Endodermal cell (in vitro differentiated cells): Measurements from ENCODE around the gene RPS16. TPM values are rescaled to one million over a fixed set of nuclear protein-coding genes. Genes with fewer than 3 reads are reported as not detected.

ENCODE experiments used
- DNase-seq: peaks from one replicate; pipeline ENCODE4 v3.0.0-alpha.2; 2017
- H3K27ac ChIP-seq: 2 replicates; pipeline ENCODE4 v1.5.1; 2013; ENCODE audit warnings: mild to moderate bottlenecking, low read depth, low read length, moderate library complexity
- H3K27me3 ChIP-seq: 2 replicates; pipeline ENCODE4 v1.6.1; 2013; ENCODE audit warnings: mild to moderate bottlenecking, low read length, moderate library complexity; ENCODE audit not compliant: insufficient read depth, control insufficient read depth, poor library complexity, severe bottlenecking
- H3K36me3 ChIP-seq: 2 replicates; pipeline ENCODE4 v1.7.0; 2013; ENCODE audit warnings: mild to moderate bottlenecking, low read length, moderate library complexity; ENCODE audit not compliant: control insufficient read depth, insufficient read depth
- H3K4me1 ChIP-seq: one replicate; pipeline ENCODE4 v1.7.0; 2013; ENCODE audit warnings: low read length; ENCODE audit not compliant: control insufficient read depth, insufficient read depth
- H3K4me3 ChIP-seq: 2 replicates; pipeline ENCODE4 v1.5.1; 2013; ENCODE audit warnings: mild to moderate bottlenecking, low read length, moderate library complexity
- H3K9ac ChIP-seq: 2 replicates; pipeline ENCODE4 v1.6.1; 2013; ENCODE audit warnings: mild to moderate bottlenecking, low read length, moderate library complexity; ENCODE audit not compliant: poor library complexity, severe bottlenecking; ENCODE audit errors: extremely low read depth
- H3K9me3 ChIP-seq: 2 replicates; pipeline ENCODE4 v1.6.1; 2013; ENCODE audit warnings: mild to moderate bottlenecking, low read length, moderate library complexity; ENCODE audit not compliant: control insufficient read depth
- H3K27ac Mint-ChIP-seq: 2 replicates; pipeline ENCODE4 v1.8.0; 2020; ENCODE audit warnings: mixed read lengths
- H3K27me3 Mint-ChIP-seq: 2 replicates; pipeline ENCODE4 v1.8.0; 2021; ENCODE audit warnings: mild to moderate bottlenecking, mixed read lengths; ENCODE audit not compliant: insufficient read depth
- H3K36me3 Mint-ChIP-seq: 2 replicates; pipeline ENCODE4 v1.8.0; 2020; ENCODE audit warnings: low read depth, mixed read lengths
- H3K4me1 Mint-ChIP-seq: 2 replicates; pipeline ENCODE4 v1.8.0; 2020; ENCODE audit warnings: mixed read lengths
- H3K4me3 Mint-ChIP-seq: 2 replicates; pipeline ENCODE4 v1.8.0; 2020; ENCODE audit warnings: mild to moderate bottlenecking, moderate library complexity, mixed read lengths
- H3K9me3 Mint-ChIP-seq: 2 replicates; pipeline ENCODE4 v1.8.0; 2020; ENCODE audit warnings: mild to moderate bottlenecking, mixed read lengths
- WGBS, 2 experiments: methylation state at CpG; one replicate each; pipeline versions ENCODE4 v1.1.5 to v1.1.7; 2013; ENCODE audit warnings: missing lambda C conversion rate in 2 of 2, mixed read lengths in 1 of 2; ENCODE audit not compliant: insufficient coverage in 1 of 2, insufficient read length in 1 of 2; 5-methylcytosine and 5-hydroxymethylcytosine counted together
- long read RNA-seq, 4 experiments: library from polyadenylated mRNA in 2 of 4; library from RNA in 1 of 4; library from capped mRNA in 1 of 4; stranded (forward) in 3 of 4; unstranded in 1 of 4; transcript quantifications; one replicate each; pipeline ENCODE4 v2.0.0, GENCODE V29; 2020 to 2021; ENCODE audit warnings: inconsistent platforms in 1 of 4
- polyA plus RNA-seq, 2 experiments: library from polyadenylated mRNA; stranded (reverse); fragments of 50-300 nt; gene quantifications; one replicate each; pipeline ENCODE4 v1.2.3, GENCODE V29; 2013
- total RNA-seq, 2 donors: library from RNA; stranded (reverse); fragmentation: NEBNext Ultra II Directional in 1 of 2; extraction: Animal tissue kit (Norgen Biotek cat#: 25700) in 1 of 2; gene quantifications; 2 replicates in 1 of 2; 3 replicates in 1 of 2; pipeline ENCODE4 v1.2.1, GENCODE V29; 2021
- TF ChIP-seq, protein P1 (sequence below): fragments of 200-600 bp; sonication (generic); conservative IDR thresholded peaks from 2 replicates; pipeline ENCODE4 v1.5.0; 2021; ENCODE audit warnings: antibody characterized with exemption, mild to moderate bottlenecking

Gene RPS16
- total RNA-seq = 1,000 to 10,000 TPM; 1,674 to 1,990 TPM
- polyA plus RNA-seq (2013, experiment 1 of 2) = 2,268 TPM
- polyA plus RNA-seq (2013, experiment 2 of 2) = 2,119 TPM
- long read RNA-seq, experiment 1, transcript RPS16-201 (5 exons, 560 nt) = major isoform, 541 of 604 reads
- long read RNA-seq, experiment 1, transcript RPS16-207 (5 exons, 492 nt) = minor isoform, 19 of 604 reads
- long read RNA-seq, experiment 1, partial matches to known transcripts = 25 of 604 reads
- long read RNA-seq, experiment 1, other reads (novel, unspliced or antisense) = 17 of 604 reads
- long read RNA-seq, experiment 2, transcript RPS16-201 (5 exons, 560 nt) = major isoform, 158 of 166 reads
- long read RNA-seq, experiment 2, partial matches to known transcripts = 4 of 166 reads
- long read RNA-seq, experiment 2, other reads (novel, unspliced or antisense) = 0 of 166 reads
- long read RNA-seq, experiment 3, transcript RPS16-207 (5 exons, 492 nt) = minor isoform, 9 of 470 reads
- long read RNA-seq, experiment 3, transcript RPS16-201 (5 exons, 560 nt) = major isoform, 440 of 470 reads
- long read RNA-seq, experiment 3, partial matches to known transcripts = 8 of 470 reads
- long read RNA-seq, experiment 3, other reads (novel, unspliced or antisense) = 10 of 470 reads
- long read RNA-seq, experiment 4, transcript RPS16-201 (5 exons, 560 nt) = major isoform, 6 of 14 reads
- long read RNA-seq, experiment 4, partial matches to known transcripts = 4 of 14 reads
- long read RNA-seq, experiment 4, other reads (novel, unspliced or antisense) = 4 of 14 reads

- peaks cover 19% of the 10 kb centered on the region for H3K4me1 Mint-ChIP-seq
- H3K27me3 Mint-ChIP-seq = no peaks in the 10 kb centered on the region
- Histone ChIP-seq H3K4me1 (no peaks in the 10 kb centered on the region), H3K9me3 (no peaks in the 10 kb centered on the region), H3K36me3 (peaks cover 31% of the 10 kb centered on the region), H3K4me3 (peak within 1 kb of the TSS; percentile 99), H3K27me3 (no peaks in the 10 kb centered on the region), H3K27ac (peak within 1 kb of the TSS; percentile 75), H3K9ac (peak within 1 kb of the TSS; percentile 98)
- peak within 1 kb of the TSS; percentile 99 for H3K27ac Mint-ChIP-seq
- 0 to 1% methylated on average over 31 to 61 of the region's 61 CpGs for WGBS, 2 experiments
- peak within 1 kb of the TSS; percentile 100 for H3K4me3 Mint-ChIP-seq
- H3K36me3 Mint-ChIP-seq = peaks cover 37% of the 10 kb centered on the region
- no peaks in the 10 kb centered on the region for H3K9me3 Mint-ChIP-seq
- DNase-seq = peak; percentile 99
- TF ChIP-seq, protein P1, sequence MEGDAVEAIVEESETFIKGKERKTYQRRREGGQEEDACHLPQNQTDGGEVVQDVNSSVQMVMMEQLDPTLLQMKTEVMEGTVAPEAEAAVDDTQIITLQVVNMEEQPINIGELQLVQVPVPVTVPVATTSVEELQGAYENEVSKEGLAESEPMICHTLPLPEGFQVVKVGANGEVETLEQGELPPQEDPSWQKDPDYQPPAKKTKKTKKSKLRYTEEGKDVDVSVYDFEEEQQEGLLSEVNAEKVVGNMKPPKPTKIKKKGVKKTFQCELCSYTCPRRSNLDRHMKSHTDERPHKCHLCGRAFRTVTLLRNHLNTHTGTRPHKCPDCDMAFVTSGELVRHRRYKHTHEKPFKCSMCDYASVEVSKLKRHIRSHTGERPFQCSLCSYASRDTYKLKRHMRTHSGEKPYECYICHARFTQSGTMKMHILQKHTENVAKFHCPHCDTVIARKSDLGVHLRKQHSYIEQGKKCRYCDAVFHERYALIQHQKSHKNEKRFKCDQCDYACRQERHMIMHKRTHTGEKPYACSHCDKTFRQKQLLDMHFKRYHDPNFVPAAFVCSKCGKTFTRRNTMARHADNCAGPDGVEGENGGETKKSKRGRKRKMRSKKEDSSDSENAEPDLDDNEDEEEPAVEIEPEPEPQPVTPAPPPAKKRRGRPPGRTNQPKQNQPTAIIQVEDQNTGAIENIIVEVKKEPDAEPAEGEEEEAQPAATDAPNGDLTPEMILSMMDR = no peak
Observed at GRCh38 chr19:39435499-39436349, at the start of gene RPS16. RPS16 (minus strand) TSS chr19:39435949; CDS start chr19:39435895, 54 bp downstream.

- H3K4me1 ChIP-seq = no peaks in the 10 kb centered on the region
Observed at GRCh38 chr19:39483141-39483540, 47.4 kb upstream of the RPS16 start.

More at GRCh38 chr19:39483141-39483540, 47.4 kb upstream of the RPS16 start:
- no peaks in the 10 kb centered on the region for H3K9me3 ChIP-seq
- H3K4me3 Mint-ChIP-seq = peak overlapping the region; percentile 89
- no peak for DNase-seq
- H3K36me3 Mint-ChIP-seq = peaks cover 35% of the 10 kb centered on the region
- H3K4me3 ChIP-seq = no peak overlapping the region
- H3K27ac ChIP-seq = no peak overlapping the region
- WGBS, 2 experiments = 88 to 89% methylated on average over 1 to 5 of the region's 6 CpGs
- H3K27ac Mint-ChIP-seq = peak overlapping the region; percentile 21
- no peaks in the 10 kb centered on the region for H3K27me3 ChIP-seq
- no peaks in the 10 kb centered on the region for H3K27me3 Mint-ChIP-seq
- no peak overlapping the region for H3K9ac ChIP-seq
- TF ChIP-seq, protein P1 = no peak
- peaks cover 20% of the 10 kb centered on the region for H3K4me1 Mint-ChIP-seq
- no peaks in the 10 kb centered on the region for H3K9me3 Mint-ChIP-seq
- peaks cover 42% of the 10 kb centered on the region for H3K36me3 ChIP-seq
